Mesendoderm (in vitro differentiated cells): ENCODE results near the gene CCSAP.

Experiments
- DNase-seq: peaks from one replicate; pipeline ENCODE4 v3.0.0; 2013
- H2AK5ac ChIP-seq: 2 replicates; pipeline ENCODE4 v1.6.1; 2013; ENCODE audit warnings: low read length, inconsistent platforms
- H2BK120ac ChIP-seq: 2 replicates; pipeline ENCODE4 v1.6.1; 2013; ENCODE audit warnings: low read depth, mild to moderate bottlenecking, low read length, moderate library complexity, mixed read lengths
- H2BK15ac ChIP-seq: replicated peaks from 2 replicates; pipeline ENCODE4 v1.6.1; 2013; ENCODE audit warnings: low read depth, mild to moderate bottlenecking, moderate library complexity
- H2BK5ac ChIP-seq: 2 replicates; pipeline ENCODE4 v1.6.1; 2013; ENCODE audit warnings: low read length, inconsistent platforms
- H3K18ac ChIP-seq: 2 replicates; pipeline ENCODE4 v1.6.1; 2013; ENCODE audit warnings: mild to moderate bottlenecking, low read length, mixed read lengths
- H3K23ac ChIP-seq: one replicate; pipeline ENCODE4 v1.6.1; 2013; ENCODE audit warnings: low read length
- H3K27ac ChIP-seq: 2 replicates; pipeline ENCODE4 v1.5.1; 2013; ENCODE audit warnings: low read depth, mild to moderate bottlenecking, inconsistent platforms, low read length, moderate library complexity
- H3K27me3 ChIP-seq: 2 replicates; pipeline ENCODE4 v1.6.1; 2013; ENCODE audit warnings: low read length, control low read depth, mild to moderate bottlenecking, inconsistent platforms; ENCODE audit not compliant: insufficient read depth, poor library complexity
- H3K36me3 ChIP-seq: 2 replicates; pipeline ENCODE4 v1.6.1; 2013; ENCODE audit warnings: low read length, inconsistent platforms; ENCODE audit not compliant: control insufficient read depth, insufficient read depth
- H3K4ac ChIP-seq: one replicate; pipeline ENCODE4 v1.6.1; 2013; ENCODE audit warnings: low read depth, mild to moderate bottlenecking, low read length, moderate library complexity
- H3K4me1 ChIP-seq: 2 replicates; pipeline ENCODE4 v1.6.1; 2013; ENCODE audit warnings: low read depth, low read length, inconsistent platforms; ENCODE audit not compliant: control insufficient read depth
- H3K4me2 ChIP-seq: 2 replicates; pipeline ENCODE4 v1.6.1; 2013; ENCODE audit warnings: low read length
- H3K4me3 ChIP-seq: 2 replicates; pipeline ENCODE4 v1.5.1; 2013; ENCODE audit warnings: mild to moderate bottlenecking, low read length
- H3K56ac ChIP-seq: one replicate; pipeline ENCODE4 v1.6.1; 2013; ENCODE audit warnings: low read length
- H3K79me1 ChIP-seq: 2 replicates; pipeline ENCODE4 v1.6.1; 2013; ENCODE audit warnings: low read length, inconsistent platforms
- H3K79me2 ChIP-seq: 2 replicates; pipeline ENCODE4 v1.6.1; 2013; ENCODE audit warnings: mild to moderate bottlenecking, low read length; ENCODE audit not compliant: control insufficient read depth, insufficient read depth
- H3K9ac ChIP-seq: 2 replicates; pipeline ENCODE4 v1.6.1; 2013; ENCODE audit warnings: low read length, inconsistent platforms
- H4K5ac ChIP-seq: one replicate; pipeline ENCODE4 v1.6.1; 2013; ENCODE audit warnings: low read length
- H4K8ac ChIP-seq: one replicate; pipeline ENCODE4 v1.6.1; 2013; ENCODE audit warnings: low read depth, mild to moderate bottlenecking, control low read depth, low read length, moderate library complexity
- WGBS: extraction: QIAGEN DNeasy Blood & Tissue Kit; methylation state at CpG from one replicate; pipeline ENCODE4 v1.1.7; 2013; ENCODE audit warnings: low lambda C conversion rate, missing lambda C conversion rate; ENCODE audit not compliant: insufficient coverage; ENCODE audit errors: extremely low coverage; 5-methylcytosine and 5-hydroxymethylcytosine counted together

Gene CCSAP

GRCh38 chr1:229347528-229347927 lies 4.7 kb upstream of the CCSAP start:
- H3K9ac ChIP-seq = no peak overlapping the region
- H2BK5ac ChIP-seq = no peak overlapping the region
- no peak overlapping the region for H4K5ac ChIP-seq
- no peak overlapping the region for H3K23ac ChIP-seq
- H3K79me2 ChIP-seq = no peaks in the 10 kb centered on the region
- H3K79me1 ChIP-seq = no peaks in the 10 kb centered on the region
- no peak overlapping the region for H3K18ac ChIP-seq
- no peaks in the 10 kb centered on the region for H3K36me3 ChIP-seq
- no peak overlapping the region for H2AK5ac ChIP-seq
- H4K8ac ChIP-seq = no peak overlapping the region
- no peak overlapping the region for H3K4me2 ChIP-seq
- no peak for DNase-seq
- WGBS = no CpG with 5 or more reads among the region's 3 CpGs
- no peak overlapping the region for H2BK15ac ChIP-seq
- H3K27me3 ChIP-seq = no peaks in the 10 kb centered on the region
- H3K27ac ChIP-seq = no peak overlapping the region
- H3K4me3 ChIP-seq = no peak overlapping the region
- H3K56ac ChIP-seq = no peak overlapping the region
- no peaks in the 10 kb centered on the region for H3K4me1 ChIP-seq
- H3K4ac ChIP-seq = no peak overlapping the region
- no peak overlapping the region for H2BK120ac ChIP-seq

GRCh38 chr1:229344937-229345684 lies 2.3 kb upstream of the CCSAP start:
- DNase-seq = peak; percentile 35
- Histone ChIP-seq H3K23ac (no peak overlapping the region), H2AK5ac (no peak overlapping the region), H3K56ac (no peak overlapping the region), H3K4me1 (no peaks in the 10 kb centered on the region), H3K79me2 (no peaks in the 10 kb centered on the region), H3K79me1 (no peaks in the 10 kb centered on the region), H4K8ac (no peak overlapping the region), H3K36me3 (no peaks in the 10 kb centered on the region), H2BK5ac (no peak overlapping the region), H3K9ac (no peak overlapping the region), H2BK120ac (no peak overlapping the region), H3K4me2 (no peak overlapping the region), H3K27me3 (no peaks in the 10 kb centered on the region), H3K4ac (no peak overlapping the region), H3K18ac (no peak overlapping the region), H2BK15ac (no peak overlapping the region), H3K27ac (no peak overlapping the region), H4K5ac (no peak overlapping the region), H3K4me3 (no peak overlapping the region)
- WGBS = no CpG with 5 or more reads among the region's 8 CpGs

- Histone ChIP-seq H3K79me2 (no peaks in the 10 kb centered on the region), H3K18ac (no peak overlapping the region), H3K4me3 (no peak overlapping the region), H3K27ac (no peak overlapping the region), H3K23ac (no peak overlapping the region), H2BK5ac (no peak overlapping the region), H3K27me3 (no peaks in the 10 kb centered on the region), H2AK5ac (no peak overlapping the region), H3K79me1 (peaks cover 1% of the 10 kb centered on the region), H2BK15ac (no peak overlapping the region), H3K4me2 (no peak overlapping the region), H3K36me3 (no peaks in the 10 kb centered on the region), H4K8ac (no peak overlapping the region), H3K4me1 (no peaks in the 10 kb centered on the region), H3K4ac (no peak overlapping the region), H3K9ac (no peak overlapping the region), H4K5ac (no peak overlapping the region), H3K56ac (no peak overlapping the region), H2BK120ac (no peak overlapping the region)
- no peak for DNase-seq
- no CpG with 5 or more reads among the region's 16 CpGs for WGBS
These were observed 1.3 kb upstream of the CCSAP start for GRCh38 chr1:229344139-229344538.

- Histone ChIP-seq H3K4me1 (no peaks in the 10 kb centered on the region), H3K23ac (peak overlapping the region; percentile 66), H3K79me2 (no peaks in the 10 kb centered on the region), H4K8ac (no peak overlapping the region), H3K56ac (peak overlapping the region; percentile 96), H4K5ac (no peak overlapping the region), H3K36me3 (no peaks in the 10 kb centered on the region), H2BK120ac (no peak overlapping the region), H3K4me3 (peak overlapping the region; percentile 72), H3K18ac (peak overlapping the region; percentile 82), H3K79me1 (peaks cover 2% of the 10 kb centered on the region), H3K4ac (peak overlapping the region; percentile 20), H3K27ac (peak overlapping the region; percentile 54), H3K4me2 (peak overlapping the region; percentile 78), H2AK5ac (no peak overlapping the region), H3K9ac (peak overlapping the region; percentile 81), H2BK5ac (no peak overlapping the region), H2BK15ac (no peak overlapping the region), H3K27me3 (no peaks in the 10 kb centered on the region)
- WGBS = no CpG with 5 or more reads among the region's 103 CpGs
- DNase-seq = peak; percentile 83
These were observed 832 bp downstream of the CCSAP start for GRCh38 chr1:229341774-229342655.

GRCh38 chr1:229340496-229340895 lies 2.4 kb downstream of the CCSAP start:
- Histone ChIP-seq H3K36me3 (no peaks in the 10 kb centered on the region), H4K5ac (no peak overlapping the region), H3K79me1 (peaks cover 2% of the 10 kb centered on the region), H2BK5ac (no peak overlapping the region), H3K4me1 (no peaks in the 10 kb centered on the region), H2BK120ac (no peak overlapping the region), H3K18ac (no peak overlapping the region), H3K4me2 (no peak overlapping the region), H3K4ac (no peak overlapping the region), H3K56ac (no peak overlapping the region), H4K8ac (no peak overlapping the region), H3K27me3 (no peaks in the 10 kb centered on the region), H2BK15ac (no peak overlapping the region), H3K79me2 (no peaks in the 10 kb centered on the region), H2AK5ac (no peak overlapping the region), H3K27ac (no peak overlapping the region), H3K4me3 (no peak overlapping the region), H3K23ac (no peak overlapping the region), H3K9ac (no peak overlapping the region)
- no peak for DNase-seq
- WGBS = no CpG with 5 or more reads among the region's 6 CpGs
